OCI-LY7 (cell line): ENCODE data around the gene SH3PXD2A. TPM values are rescaled to one million over a fixed set of nuclear protein-coding genes. Genes with fewer than 3 reads are reported as not detected.

Experiments used
- BruUV-seq: library from RNA; stranded (reverse); fragments of 400-500 nt; replicated peaks from 2 replicates; lab custom pipeline; 2021; lab: Mats Ljungman, UMichigan
- CTCF ChIA-PET: fragments of 300-600 bp; sonication (Branson Sonifier 250); formaldehyde crosslinking; loops from one replicate; lab custom pipeline; 2022; ENCODE audit warnings: antibody characterized with exemption; ENCODE audit not compliant: unreplicated experiment; lab: Charles Lee
- POLR2A ChIA-PET: fragments of 300-600 bp; sonication (Branson Sonifier 250); formaldehyde crosslinking; loops from one replicate; lab custom pipeline; 2022; ENCODE audit warnings: antibody characterized with exemption; lab: Charles Lee
- DNase-seq: peaks from one replicate; pipeline ENCODE4 v3.0.0-alpha.2; 2015; ENCODE audit warnings: low spot score
- H2AFZ ChIP-seq: fragments of 200-600 bp; sonication (generic), shearing (Covaris generic); 2 replicates; pipeline ENCODE4 v1.6.1; 2014; ENCODE audit warnings: mild to moderate bottlenecking, antibody characterized with exemption, low read length, moderate library complexity
- H3K27ac ChIP-seq: fragments of 200-600 bp; sonication (generic); 2 replicates; pipeline ENCODE4 v1.5.1; 2014; ENCODE audit warnings: mixed run types, low read depth, mild to moderate bottlenecking, moderate library complexity, low read length, inconsistent platforms; ENCODE audit not compliant: poor library complexity, severe bottlenecking
- H3K36me3 ChIP-seq: fragments of 200-600 bp; sonication (generic); 2 replicates; pipeline ENCODE4 v1.6.1; 2014; ENCODE audit warnings: mild to moderate bottlenecking, antibody characterized with exemption, low read length, moderate library complexity, mixed read lengths; ENCODE audit not compliant: insufficient read depth
- H3K4me1 ChIP-seq: fragments of 200-600 bp; sonication (generic); 2 replicates; pipeline ENCODE4 v1.5.1; 2014; ENCODE audit warnings: mild to moderate bottlenecking, low read length; ENCODE audit not compliant: insufficient read depth, poor library complexity, severe bottlenecking
- H3K4me2 ChIP-seq: fragments of 200-600 bp; sonication (generic); 2 replicates; pipeline ENCODE4 v1.6.1; 2014; ENCODE audit warnings: mild to moderate bottlenecking, low read length
- H3K4me3 ChIP-seq: fragments of 200-600 bp; sonication (generic); 2 replicates; pipeline ENCODE4 v1.5.1; 2014; ENCODE audit warnings: mild to moderate bottlenecking, low read depth, low read length; ENCODE audit not compliant: poor library complexity, severe bottlenecking
- H3K79me2 ChIP-seq: fragments of 200-600 bp; sonication (generic); 2 replicates; pipeline ENCODE4 v1.6.1; 2016; ENCODE audit warnings: low read depth, mild to moderate bottlenecking, low read length, moderate library complexity, mixed read lengths; ENCODE audit not compliant: insufficient read depth
- H3K9me2 ChIP-seq: fragments of 200-600 bp; sonication (generic); 2 replicates; pipeline ENCODE4 v1.6.1; 2016; ENCODE audit warnings: mild to moderate bottlenecking, low read length, mixed read lengths; ENCODE audit not compliant: insufficient read depth
- H3K9me3 ChIP-seq: fragments of 200-600 bp; sonication (generic); 2 replicates; pipeline ENCODE4 v1.6.1; 2014; ENCODE audit warnings: mild to moderate bottlenecking, mixed run types, low read length, mixed read lengths
- H4K20me1 ChIP-seq: fragments of 200-600 bp; sonication (generic); 2 replicates; pipeline ENCODE4 v1.6.1; 2014; ENCODE audit warnings: mild to moderate bottlenecking, antibody characterized with exemption, low read length, moderate library complexity, mixed read lengths; ENCODE audit not compliant: insufficient read depth
- CTCF ChIP-seq: fragments of 200-600 bp; sonication (generic); conservative IDR thresholded peaks from 2 replicates; pipeline ENCODE4 v1.5.1; 2014; ENCODE audit warnings: mild to moderate bottlenecking, antibody characterized with exemption, low read length, moderate library complexity, mixed read lengths
- EZH2phosphoT487 ChIP-seq: fragments of 200-600 bp; sonication (generic); IDR thresholded peaks from 2 replicates; pipeline ENCODE4 v1.6.1; 2018; ENCODE audit warnings: low read depth, borderline replicate concordance, mild to moderate bottlenecking, mixed run types, antibody characterized with exemption, low read length, moderate library complexity, mixed read lengths
- intact Hi-C: fragments of 100-400 bp; cut with micrococcal nuclease; formaldehyde crosslinking; loops from one replicate; pipeline ENCODE4 v1.10.0; 2022; ENCODE audit not compliant: unreplicated experiment
- total RNA-seq, 2 experiments: library from RNA; depleted of rRNA in 1 of 2; stranded (reverse); fragments of >200 nt in 1 of 2; shearing (Covaris generic) in 1 of 2; gene quantifications; 2 replicates each; pipeline ENCODE4 v1.2.3, GENCODE V29; 2014 to 2022

Gene SH3PXD2A
- total RNA-seq, 2 experiments from 2014 or later, result 0.85 to 5.9 TPM

GRCh38 chr10:103868200-103868599, 12.8 kb upstream of the SH3PXD2A start:
- H3K9me2 ChIP-seq, result no peaks in the 10 kb centered on the region
- ChIA-PET POLR2A (interaction anchor here (0.6 kb wide), 1 partner anchor 49 kb away, joined by 5 read pairs; no protein-coding TSS in a partner anchor), CTCF (no interaction called here)
- H3K9me3 ChIP-seq, result peaks cover 15% of the 10 kb centered on the region; the same call in 1 of the 2 replicates
- no peaks in the 10 kb centered on the region for H3K4me1 ChIP-seq
- DNase-seq, result no peak
- H3K36me3 ChIP-seq, result no peaks in the 10 kb centered on the region
- no peaks in the 10 kb centered on the region for H3K79me2 ChIP-seq
- no peak overlapping the region for H3K4me3 ChIP-seq
- BruUV-seq, result no TSS peak
- TF ChIP-seq EZH2phosphoT487 (no peak), CTCF (no peak)
- H2AFZ ChIP-seq, result no peak overlapping the region
- intact Hi-C loops, result no loop called here
- H3K4me2 ChIP-seq, result no peak overlapping the region
- no peak overlapping the region for H3K27ac ChIP-seq
- H4K20me1 ChIP-seq, result no peaks in the 10 kb centered on the region

DNA sequence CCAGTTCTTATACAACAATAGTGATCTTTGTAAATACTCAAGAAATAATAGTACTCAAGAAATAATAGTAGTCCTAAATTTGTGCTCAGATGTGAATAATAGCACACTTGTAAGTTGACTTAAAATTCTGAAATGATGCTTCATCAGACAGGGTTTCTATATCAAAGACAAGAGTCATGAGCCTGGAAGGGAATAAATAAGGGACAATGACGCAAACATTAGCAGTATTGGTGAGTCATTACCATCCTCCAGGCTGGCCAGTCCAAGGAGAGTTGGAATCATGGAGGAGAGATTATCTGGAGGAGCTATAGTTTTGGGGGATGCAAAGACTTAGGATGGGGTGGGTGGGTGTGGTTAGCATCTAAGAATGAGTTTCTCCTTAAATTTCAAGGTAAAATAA, 6.1 kb upstream of the SH3PXD2A start:
- no peak overlapping the region for H2AFZ ChIP-seq
- no peaks in the 10 kb centered on the region for H3K36me3 ChIP-seq
- ChIA-PET POLR2A (no interaction called here), CTCF (no interaction called here)
- DNase-seq, result no peak
- no peak overlapping the region for H3K4me3 ChIP-seq
- TF ChIP-seq EZH2phosphoT487 (no peak), CTCF (no peak)
- no peaks in the 10 kb centered on the region for H3K4me1 ChIP-seq
- H3K9me3 ChIP-seq, result peaks cover 15% of the 10 kb centered on the region; the same call in 1 of the 2 replicates
- no peaks in the 10 kb centered on the region for H3K9me2 ChIP-seq
- no peak overlapping the region for H3K27ac ChIP-seq
- intact Hi-C loops, result no loop called here
- H4K20me1 ChIP-seq, result no peaks in the 10 kb centered on the region
- no peaks in the 10 kb centered on the region for H3K79me2 ChIP-seq
- no peak overlapping the region for H3K4me2 ChIP-seq
- no TSS peak for BruUV-seq

DNA sequence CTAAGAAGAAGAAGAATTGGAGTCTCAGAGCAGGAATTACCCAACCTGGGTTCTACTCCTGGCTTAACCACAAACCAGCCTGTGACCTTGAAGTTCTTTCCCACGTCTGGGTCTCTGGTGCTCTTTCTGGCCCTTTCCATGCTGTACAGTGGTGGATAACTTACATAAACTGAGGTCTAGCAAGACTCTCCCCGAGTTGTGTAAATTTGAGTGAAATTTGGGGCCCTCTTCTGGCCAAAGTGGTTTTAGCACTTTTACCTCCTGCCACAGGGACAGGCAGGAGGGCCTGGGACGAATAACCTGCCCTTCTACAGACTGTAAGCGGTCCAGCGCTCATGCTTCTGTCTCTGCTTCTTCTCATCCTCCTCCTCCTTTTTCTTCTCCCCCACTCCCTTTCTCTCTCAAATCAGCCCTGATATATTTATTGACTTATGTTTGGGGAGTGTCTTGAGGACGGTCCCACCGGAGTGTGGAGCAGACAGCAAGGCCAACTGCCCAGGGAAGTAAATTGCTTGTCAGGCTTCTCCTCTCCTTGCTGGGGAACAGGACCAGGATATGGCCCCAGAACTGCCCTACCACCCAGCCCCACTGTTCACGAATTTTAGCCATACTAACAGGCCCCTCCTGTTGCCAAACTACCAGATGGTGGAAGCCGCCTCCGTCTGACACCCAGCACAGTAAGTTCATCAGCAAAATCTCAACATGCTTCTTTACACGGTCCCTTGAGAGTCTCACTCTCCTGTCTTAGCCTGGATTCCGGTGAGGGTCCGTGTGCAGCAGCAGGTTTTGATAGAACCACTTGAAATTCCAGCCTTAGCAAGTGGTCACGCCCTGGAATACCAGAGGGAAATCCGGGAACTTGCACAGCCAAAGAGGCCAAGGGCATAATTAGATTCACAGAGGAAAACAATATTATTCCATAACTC, 4.0 kb upstream of the SH3PXD2A start:
- H3K27ac ChIP-seq, result no peak overlapping the region
- no peaks in the 10 kb centered on the region for H4K20me1 ChIP-seq
- intact Hi-C loops, result loop anchor here (1.0 to 10.0 kb wide), 2 partner anchors 146 to 265 kb away; no protein-coding TSS in a partner anchor
- no peaks in the 10 kb centered on the region for H3K9me2 ChIP-seq
- ChIA-PET CTCF (no interaction called here), POLR2A (no interaction called here)
- peaks cover 2% of the 10 kb centered on the region for H3K4me1 ChIP-seq
- no peak overlapping the region for H2AFZ ChIP-seq
- DNase-seq, result peak; percentile 72
- H3K79me2 ChIP-seq, result no peaks in the 10 kb centered on the region
- H3K36me3 ChIP-seq, result no peaks in the 10 kb centered on the region
- TF ChIP-seq EZH2phosphoT487, result no peak
- peak; percentile 85 for TF ChIP-seq CTCF
- H3K4me2 ChIP-seq, result no peak overlapping the region
- no peaks in the 10 kb centered on the region for H3K9me3 ChIP-seq
- no TSS peak for BruUV-seq
- no peak overlapping the region for H3K4me3 ChIP-seq
